Renal pelvis (tissue), 3 donors: Measurements from ENCODE around the gene AMMECR1. TPM values are rescaled to one million over a fixed set of nuclear protein-coding genes. Genes with fewer than 3 reads are reported as not detected.

Experiments used
- polyA plus RNA-seq, 3 donors: library from polyadenylated mRNA; unstranded; fragments of 120-200 nt; gene quantifications; one replicate each; pipeline ENCODE4 v1.2.1, GENCODE V29; 2013; ENCODE audit not compliant: insufficient read length in 3 of 3

Gene AMMECR1
- polyA plus RNA-seq, 3 donors, result 17.7 to 18.8 (median 18.6) TPM

Other genes starting within 250 kb of the AMMECR1 start
- under 1 TPM; 0.21 to 0.30 (median 0.25) TPM for gene RTL9, start 40.8 kb upstream of the AMMECR1 start, polyA plus RNA-seq